ENCODE measurements around the gene CTPS1.

DNA sequence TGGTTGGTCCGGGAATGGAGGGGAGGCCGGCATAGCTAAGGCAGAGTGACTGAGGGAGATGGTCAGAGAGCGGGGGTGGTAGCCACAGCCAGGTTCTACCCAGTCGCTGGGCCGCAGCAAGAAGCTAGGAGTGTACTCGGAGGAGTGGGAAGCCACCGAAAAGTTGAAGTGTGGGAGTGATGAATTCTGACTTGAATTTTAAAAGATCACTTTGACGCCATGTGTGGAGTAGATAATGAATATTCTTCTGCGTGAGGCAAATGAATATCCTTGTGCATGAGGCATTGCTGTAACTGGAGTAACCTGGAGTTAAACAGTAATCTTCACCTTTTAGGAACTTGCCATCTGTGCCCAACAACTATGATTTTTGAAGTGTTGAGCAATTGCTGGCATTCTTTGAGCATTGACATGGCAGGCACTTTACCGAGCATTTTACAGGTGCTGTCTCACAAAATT is 6.9 kb downstream of the CTPS1 start:
- TF ChIP-seq, protein P1, sequence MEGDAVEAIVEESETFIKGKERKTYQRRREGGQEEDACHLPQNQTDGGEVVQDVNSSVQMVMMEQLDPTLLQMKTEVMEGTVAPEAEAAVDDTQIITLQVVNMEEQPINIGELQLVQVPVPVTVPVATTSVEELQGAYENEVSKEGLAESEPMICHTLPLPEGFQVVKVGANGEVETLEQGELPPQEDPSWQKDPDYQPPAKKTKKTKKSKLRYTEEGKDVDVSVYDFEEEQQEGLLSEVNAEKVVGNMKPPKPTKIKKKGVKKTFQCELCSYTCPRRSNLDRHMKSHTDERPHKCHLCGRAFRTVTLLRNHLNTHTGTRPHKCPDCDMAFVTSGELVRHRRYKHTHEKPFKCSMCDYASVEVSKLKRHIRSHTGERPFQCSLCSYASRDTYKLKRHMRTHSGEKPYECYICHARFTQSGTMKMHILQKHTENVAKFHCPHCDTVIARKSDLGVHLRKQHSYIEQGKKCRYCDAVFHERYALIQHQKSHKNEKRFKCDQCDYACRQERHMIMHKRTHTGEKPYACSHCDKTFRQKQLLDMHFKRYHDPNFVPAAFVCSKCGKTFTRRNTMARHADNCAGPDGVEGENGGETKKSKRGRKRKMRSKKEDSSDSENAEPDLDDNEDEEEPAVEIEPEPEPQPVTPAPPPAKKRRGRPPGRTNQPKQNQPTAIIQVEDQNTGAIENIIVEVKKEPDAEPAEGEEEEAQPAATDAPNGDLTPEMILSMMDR (conservative IDR thresholded peaks at IDR 0.05; ENCODE audit: low read depth in 2 of 2): no peak
- TF ChIP-seq JUNB (IDR thresholded peaks at IDR 0.05; ENCODE audit: unreplicated experiment): no peak
- TF ChIP-seq POLR2AphosphoS5 (IDR thresholded peaks at IDR 0.05; ENCODE audit: low read depth): no peak
